Retinal pigment epithelial cell (primary cell): ENCODE measurements around the gene GALNT16.

Experiments
- DNase-seq: peaks from one replicate; pipeline ENCODE4 v3.0.0-alpha.2; 2010; ENCODE audit warnings: low read depth
- H3K4me3 ChIP-seq: 2 replicates; pipeline ENCODE4 v1.5.1; 2011; ENCODE audit warnings: mild to moderate bottlenecking, low read length, control low read depth, moderate library complexity
- CTCF ChIP-seq: conservative IDR thresholded peaks from 2 replicates; pipeline ENCODE4 v1.5.1; 2011; ENCODE audit warnings: low read depth, low read length, control low read depth, inconsistent platforms

The GALNT16 gene

GRCh38 chr14:69368381-69368780 lies 108.4 kb downstream of the GALNT16 start:
- no peak for TF ChIP-seq CTCF
- DNase-seq, result no peak
- H3K4me3 ChIP-seq, result no peak overlapping the region

GRCh38 chr14:69370061-69370460 lies 110.1 kb downstream of the GALNT16 start:
- no peak for TF ChIP-seq CTCF
- no peak overlapping the region for H3K4me3 ChIP-seq
- no peak for DNase-seq

- no peak for DNase-seq
- TF ChIP-seq CTCF, result no peak
- no peak overlapping the region for H3K4me3 ChIP-seq
Observed at GRCh38 chr14:69372146-69372545, 112.2 kb downstream of the GALNT16 start.

- no peak for DNase-seq
- no peak overlapping the region for H3K4me3 ChIP-seq
- TF ChIP-seq CTCF, result no peak
Observed at GRCh38 chr14:69373104-69373503, 113.1 kb downstream of the GALNT16 start.

GRCh38 chr14:69374235-69374634 lies 114.3 kb downstream of the GALNT16 start:
- DNase-seq, result no peak
- H3K4me3 ChIP-seq, result no peak overlapping the region
- no peak for TF ChIP-seq CTCF

GRCh38 chr14:69375182-69375581 lies 115.2 kb downstream of the GALNT16 start:
- no peak for TF ChIP-seq CTCF
- DNase-seq, result no peak
- no peak overlapping the region for H3K4me3 ChIP-seq

GRCh38 chr14:69375722-69376121 lies 115.8 kb downstream of the GALNT16 start:
- no peak for TF ChIP-seq CTCF
- DNase-seq, result no peak
- no peak overlapping the region for H3K4me3 ChIP-seq
